GM12878 (cell line): ENCODE measurements around the gene HOGA1. TPM values are rescaled to one million over a fixed set of nuclear protein-coding genes. Genes with fewer than 3 reads are reported as not detected.

Source experiments
- HDGF ChIP-seq: fragments of 450-650 bp; IDR thresholded peaks from 2 replicates; pipeline ENCODE4 v1.6.1; 2016; ENCODE audit warnings: antibody characterized with exemption
- KDM1A ChIP-seq: fragments of 200-600 bp; sonication (generic); IDR thresholded peaks from 2 replicates; pipeline ENCODE4 v1.6.1; 2016; ENCODE audit warnings: borderline replicate concordance
- MYB ChIP-seq: fragments of 150-350 bp; IDR thresholded peaks from 2 replicates; pipeline ENCODE4 v1.6.1; 2014; ENCODE audit warnings: mild to moderate bottlenecking, low read depth, low read length, borderline replicate concordance
- NFXL1 ChIP-seq: fragments of 450-650 bp; IDR thresholded peaks from 2 replicates; pipeline ENCODE4 v1.6.1; 2017; ENCODE audit warnings: antibody characterized with exemption, mild to moderate bottlenecking, borderline replicate concordance
- NFYB ChIP-seq: IDR thresholded peaks from 2 replicates; pipeline ENCODE4 v1.6.1; 2011; ENCODE audit warnings: low read depth, mild to moderate bottlenecking, low read length, improper control_type of control experiment, moderate library complexity; ENCODE audit not compliant: insufficient read depth
- RAD21 ChIP-seq: IDR thresholded peaks from 2 replicates; pipeline ENCODE4 v1.6.1; 2011; ENCODE audit warnings: mild to moderate bottlenecking, low read depth, low read length, moderate library complexity; ENCODE audit not compliant: insufficient read depth
- RBBP5 ChIP-seq: fragments of 200-600 bp; sonication (generic); conservative IDR thresholded peaks from 2 replicates; pipeline ENCODE4 v1.6.1; 2016
- SMC3 ChIP-seq: IDR thresholded peaks from 2 replicates; pipeline ENCODE4 v1.6.1; 2011; ENCODE audit warnings: low read length, improper control_type of control experiment, borderline replicate concordance
- SPI1 ChIP-seq: IDR thresholded peaks from 2 replicates; pipeline ENCODE4 v1.6.1; 2011; ENCODE audit warnings: low read depth, mild to moderate bottlenecking, low read length, moderate library complexity, borderline replicate concordance; ENCODE audit not compliant: insufficient read depth
- ZNF207 ChIP-seq: fragments of 450-650 bp; IDR thresholded peaks from 2 replicates; pipeline ENCODE4 v1.6.1; 2014; ENCODE audit warnings: antibody characterized with exemption, mild to moderate bottlenecking, borderline replicate concordance
- ZNF217 ChIP-seq: fragments of 450-650 bp; IDR thresholded peaks from 2 replicates; pipeline ENCODE4 v1.6.1; 2017; ENCODE audit warnings: antibody characterized with exemption, mild to moderate bottlenecking
- polyA plus RNA-seq, 11 experiments: library from polyadenylated mRNA; depleted of rRNA in 4 of 11; unstranded in 6 of 11; stranded (reverse) in 5 of 11; fragments of >200 nt; fragmentation: Nextera tagmentation in 4 of 11; fragmentation: Illumina TruSeq in 1 of 11; extraction: Ambion mirVana in 4 of 11; extraction: Trizol in 1 of 11; gene quantifications; 1 replicate in 1 of 11; 2 replicates in 10 of 11; pipeline versions ENCODE4 v1.2.1 to v1.2.3, GENCODE V29; 2011 to 2016; ENCODE audit warnings: inconsistent platforms in 2 of 11, missing spikeins in 2 of 11, low read depth in 1 of 11
- total RNA-seq, 4 experiments: library from RNA; depleted of rRNA in 3 of 4; stranded (reverse); fragments of >200 nt in 3 of 4; fragmentation: Illumina TruSeq in 1 of 4; extraction: Trizol in 1 of 4; gene quantifications; 2 replicates each; pipeline versions ENCODE4 v1.2.1 to v1.2.3, GENCODE V29; 2013 to 2021
- TF ChIP-seq, protein P1 (sequence below): fragments of 450-650 bp; IDR thresholded peaks from 2 replicates; pipeline ENCODE4 v1.6.1; 2017; ENCODE audit warnings: mild to moderate bottlenecking, low read depth, inconsistent platforms; ENCODE audit not compliant: poor library complexity, severe bottlenecking
- TF ChIP-seq, protein P2 (sequence below): IDR thresholded peaks from 2 replicates; pipeline ENCODE4 v1.6.1; 2012; ENCODE audit warnings: low read depth, low read length, improper control_type of control experiment

The HOGA1 gene
- total and polyA plus RNA-seq, 10 of the 15 experiments (the other 5 are each of a cell fraction or from before 2014, with no cell fraction given), result 0.01 to 0.19 (median 0.06) TPM; not detected in 6

DNA sequence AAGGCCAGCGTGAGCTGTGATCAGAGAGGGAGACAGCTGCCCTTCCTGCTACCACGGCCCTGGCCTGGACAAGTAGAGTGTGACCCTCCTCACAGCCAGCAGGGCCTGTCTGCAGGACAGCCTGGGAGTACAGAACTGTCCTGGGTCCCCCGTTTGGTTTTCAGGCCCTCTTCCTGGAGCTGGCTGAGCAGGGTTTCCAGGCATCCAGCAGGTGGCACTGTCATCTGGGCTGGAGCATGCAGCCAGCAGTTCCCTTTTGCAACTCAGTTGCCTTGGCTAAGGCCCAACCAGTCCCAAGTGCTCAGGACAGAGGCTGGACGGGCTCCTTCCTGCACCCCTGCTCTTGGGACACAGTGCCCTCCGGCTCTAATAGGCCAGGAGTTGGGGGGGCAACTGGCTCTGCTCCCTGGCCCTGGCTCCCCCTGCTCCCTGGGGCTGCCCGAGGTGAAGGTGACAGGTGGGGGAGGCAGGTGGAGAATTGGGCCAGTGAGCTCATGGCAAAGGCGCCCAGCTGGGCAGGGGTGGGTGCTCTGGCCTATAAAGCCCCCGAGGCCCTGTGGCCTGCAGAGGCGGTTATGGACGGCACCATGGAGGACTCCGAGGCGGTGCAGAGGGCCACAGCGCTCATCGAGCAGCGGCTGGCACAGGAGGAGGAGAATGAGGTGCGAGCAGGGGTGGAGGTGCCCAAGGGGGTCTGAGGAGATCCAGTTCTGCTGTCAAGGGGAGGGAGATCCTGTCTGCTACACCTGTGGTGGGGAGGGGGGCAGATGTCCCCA, 11.8 kb upstream of the HOGA1 start, which contains the start of gene ANKRD2 (continued):
- TF ChIP-seq SMC3, result peak; percentile 81
- TF ChIP-seq, protein P1, sequence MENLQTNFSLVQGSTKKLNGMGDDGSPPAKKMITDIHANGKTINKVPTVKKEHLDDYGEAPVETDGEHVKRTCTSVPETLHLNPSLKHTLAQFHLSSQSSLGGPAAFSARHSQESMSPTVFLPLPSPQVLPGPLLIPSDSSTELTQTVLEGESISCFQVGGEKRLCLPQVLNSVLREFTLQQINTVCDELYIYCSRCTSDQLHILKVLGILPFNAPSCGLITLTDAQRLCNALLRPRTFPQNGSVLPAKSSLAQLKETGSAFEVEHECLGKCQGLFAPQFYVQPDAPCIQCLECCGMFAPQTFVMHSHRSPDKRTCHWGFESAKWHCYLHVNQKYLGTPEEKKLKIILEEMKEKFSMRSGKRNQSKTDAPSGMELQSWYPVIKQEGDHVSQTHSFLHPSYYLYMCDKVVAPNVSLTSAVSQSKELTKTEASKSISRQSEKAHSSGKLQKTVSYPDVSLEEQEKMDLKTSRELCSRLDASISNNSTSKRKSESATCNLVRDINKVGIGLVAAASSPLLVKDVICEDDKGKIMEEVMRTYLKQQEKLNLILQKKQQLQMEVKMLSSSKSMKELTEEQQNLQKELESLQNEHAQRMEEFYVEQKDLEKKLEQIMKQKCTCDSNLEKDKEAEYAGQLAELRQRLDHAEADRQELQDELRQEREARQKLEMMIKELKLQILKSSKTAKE, result no peak
- TF ChIP-seq ZNF207, result 0 out of 2 replicates have a peak, but pooled peaks have one; percentile 57
- peak; percentile 73 for TF ChIP-seq RAD21
- TF ChIP-seq MYB, result no peak
- no peak for TF ChIP-seq NFXL1
- no peak for TF ChIP-seq KDM1A
- no peak for TF ChIP-seq NFYB
- TF ChIP-seq, protein P2, sequence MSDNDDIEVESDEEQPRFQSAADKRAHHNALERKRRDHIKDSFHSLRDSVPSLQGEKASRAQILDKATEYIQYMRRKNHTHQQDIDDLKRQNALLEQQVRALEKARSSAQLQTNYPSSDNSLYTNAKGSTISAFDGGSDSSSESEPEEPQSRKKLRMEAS, result 0 out of 2 replicates have a peak, but pooled peaks have one; percentile 29
- no peak for TF ChIP-seq RBBP5
- no peak for TF ChIP-seq ZNF217
- 0 out of 2 replicates have a peak, but pooled peaks have one; percentile 75 for TF ChIP-seq HDGF
- peak; percentile 76 for TF ChIP-seq SPI1
- TF ChIP-seq, all 136 proteins: peak for 8
